HepG2 (cell line): ENCODE results near the gene PSMA7. TPM values are rescaled to one million over a fixed set of nuclear protein-coding genes. Genes with fewer than 3 reads are reported as not detected.

ENCODE experiments used
- ARNTL ChIP-seq: sonication (generic); formaldehyde crosslinking; IDR thresholded peaks from 2 replicates; pipeline ENCODE4 v1.4.0; 2020; ENCODE audit warnings: mild to moderate bottlenecking, missing genetic modification reagents
- BCL6 ChIP-seq: IDR thresholded peaks from 2 replicates; pipeline ENCODE4 v1.6.1; 2016; ENCODE audit warnings: missing genetic modification reagents, missing compliant biosample characterization
- CEBPG ChIP-seq: IDR thresholded peaks from 2 replicates; pipeline ENCODE4 v1.6.1; 2016
- IRF1 ChIP-seq: sonication (generic); formaldehyde crosslinking; IDR thresholded peaks from 2 replicates; pipeline ENCODE4 v1.4.0; 2020; ENCODE audit warnings: low read depth, mild to moderate bottlenecking, missing genetic modification reagents
- NFYC ChIP-seq: IDR thresholded peaks from 2 replicates; pipeline ENCODE4 v1.6.1; 2016; ENCODE audit warnings: missing genetic modification reagents, missing compliant biosample characterization
- NR3C1 ChIP-seq: sonication (generic); formaldehyde crosslinking; IDR thresholded peaks from 2 replicates; pipeline ENCODE4 v1.4.0; 2020; ENCODE audit warnings: missing genetic modification reagents
- SNAPC2 ChIP-seq: sonication (generic); formaldehyde crosslinking; IDR thresholded peaks from 2 replicates; pipeline ENCODE4 v1.8.1; 2022; ENCODE audit warnings: mild to moderate bottlenecking, missing genetic modification reagents
- SRSF4 ChIP-seq: fragments of 200-400 bp; formaldehyde crosslinking; IDR thresholded peaks from one replicate; pipeline ENCODE4 v1.6.1; 2018; ENCODE audit warnings: mild to moderate bottlenecking, low read depth, low read length, moderate library complexity; ENCODE audit not compliant: poor library complexity, severe bottlenecking
- ZC3H13 ChIP-seq: sonication (generic); formaldehyde crosslinking; IDR thresholded peaks from 2 replicates; pipeline ENCODE4 v1.8.1; 2023; ENCODE audit warnings: mild to moderate bottlenecking, missing genetic modification reagents, moderate library complexity
- ZMYM2 ChIP-seq: sonication (generic); formaldehyde crosslinking; IDR thresholded peaks from 2 replicates; pipeline ENCODE4 v1.8.0; 2022; ENCODE audit warnings: mild to moderate bottlenecking, missing genetic modification reagents
- ZNF512B ChIP-seq: sonication (generic); formaldehyde crosslinking; IDR thresholded peaks from 2 replicates; pipeline ENCODE4 v1.5.1; 2020; ENCODE audit warnings: missing genetic modification reagents, mild to moderate bottlenecking, borderline replicate concordance
- ZNF891 ChIP-seq: sonication (generic); formaldehyde crosslinking; IDR thresholded peaks from 2 replicates; pipeline ENCODE4 v1.5.0; 2020; ENCODE audit warnings: mild to moderate bottlenecking, missing genetic modification reagents
- polyA plus RNA-seq, 8 experiments: library from polyadenylated mRNA; depleted of rRNA in 3 of 8; stranded (reverse) in 7 of 8; unstranded in 1 of 8; fragments of >200 nt; fragmentation: Illumina TruSeq in 4 of 8; extraction: Trizol in 4 of 8; gene quantifications; 2 replicates each; pipeline versions ENCODE4 v1.2.1 to v1.2.3, GENCODE V29; 2011 to 2016; ENCODE audit warnings: low read depth in 4 of 8, missing spikeins in 1 of 8, mixed read lengths in 1 of 8; ENCODE audit not compliant: insufficient read depth in 1 of 8
- total RNA-seq, 5 experiments: library from RNA; depleted of rRNA; stranded (reverse); fragments of >200 nt; fragmentation: Illumina TruSeq; extraction: Trizol; gene quantifications; 2 replicates each; pipeline ENCODE4 v1.2.3, GENCODE V29; 2016; ENCODE audit warnings: low read depth in 1 of 5
- TF ChIP-seq, protein P1 (sequence below): sonication (generic); formaldehyde crosslinking; IDR thresholded peaks from 2 replicates; pipeline ENCODE4 v1.4.0; 2020; ENCODE audit warnings: mild to moderate bottlenecking, low read depth, missing genetic modification reagents
- TF ChIP-seq, protein P2 (sequence below): sonication (generic); formaldehyde crosslinking; IDR thresholded peaks from 2 replicates; pipeline ENCODE4 v1.8.0; 2022; ENCODE audit warnings: low read depth, missing genetic modification reagents
- TF ChIP-seq, protein P3 (sequence below): sonication (generic); formaldehyde crosslinking; IDR thresholded peaks from 2 replicates; pipeline ENCODE4 v1.5.0; 2020; ENCODE audit warnings: missing genetic modification reagents, mild to moderate bottlenecking, borderline replicate concordance
- TF ChIP-seq, protein P4 (sequence below): IDR thresholded peaks from 2 replicates; pipeline ENCODE4 v1.6.1; 2016; ENCODE audit warnings: low read depth, borderline replicate concordance
- TF ChIP-seq, protein P5 (sequence below), 2 experiments: IDR thresholded peaks; 2 replicates each; pipeline ENCODE4 v1.6.1; 2011 to 2012; ENCODE audit warnings: low read length in 2 of 2, borderline replicate concordance in 1 of 2, low read depth in 1 of 2, mild to moderate bottlenecking in 1 of 2, moderate library complexity in 1 of 2

PSMA7 gene
- total and polyA plus RNA-seq, 2 of the 13 experiments (the other 11 are each of a cell fraction or from before 2014, with no cell fraction given), result 531 to 631 TPM

DNA sequence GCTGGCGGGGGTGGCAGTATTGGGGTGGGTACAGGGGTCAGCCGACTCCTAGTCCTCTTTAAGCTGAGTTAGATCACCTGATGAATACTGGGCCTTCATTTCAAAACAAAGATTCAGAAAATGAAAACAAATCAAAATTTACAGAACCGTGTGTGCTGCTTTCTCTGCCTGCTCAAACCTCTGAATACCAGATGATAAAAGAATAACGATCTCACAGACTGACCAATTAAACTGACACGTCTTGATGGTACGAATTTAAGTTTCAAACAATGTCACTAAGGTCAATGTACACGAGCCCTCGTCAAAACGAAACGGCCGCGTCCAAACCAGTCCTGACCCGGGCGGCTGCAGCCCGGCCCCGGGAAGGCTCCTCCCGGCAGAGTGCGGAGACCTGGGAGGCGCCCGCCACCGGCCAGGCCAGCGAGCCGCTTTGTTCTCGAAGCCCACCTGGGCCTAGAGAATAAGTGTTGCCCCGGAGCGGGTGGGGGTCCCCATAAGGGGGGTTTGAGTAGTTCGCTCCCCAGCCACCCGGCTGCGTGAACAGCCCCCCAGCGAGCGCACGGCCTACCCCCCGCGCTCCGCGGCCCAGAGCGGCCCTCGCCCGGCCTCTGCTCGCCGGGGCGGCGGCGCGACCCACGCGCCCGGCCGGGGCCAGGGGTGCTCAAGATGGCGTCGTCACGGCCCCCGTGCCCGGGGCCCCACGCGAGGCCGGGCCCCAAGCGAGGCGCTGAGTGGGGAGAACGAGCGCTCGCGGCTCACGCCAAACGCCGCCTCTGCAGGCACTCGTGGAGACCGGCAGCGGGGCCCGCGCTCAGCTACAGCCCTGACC lies 728 bp downstream of the PSMA7 start (continued):
- TF ChIP-seq, protein P1, sequence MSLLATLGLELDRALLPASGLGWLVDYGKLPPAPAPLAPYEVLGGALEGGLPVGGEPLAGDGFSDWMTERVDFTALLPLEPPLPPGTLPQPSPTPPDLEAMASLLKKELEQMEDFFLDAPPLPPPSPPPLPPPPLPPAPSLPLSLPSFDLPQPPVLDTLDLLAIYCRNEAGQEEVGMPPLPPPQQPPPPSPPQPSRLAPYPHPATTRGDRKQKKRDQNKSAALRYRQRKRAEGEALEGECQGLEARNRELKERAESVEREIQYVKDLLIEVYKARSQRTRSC (CRISPR knock-in tag), result no peak
- TF ChIP-seq NR3C1 (CRISPR knock-in tag), result no peak
- TF ChIP-seq, protein P2, sequence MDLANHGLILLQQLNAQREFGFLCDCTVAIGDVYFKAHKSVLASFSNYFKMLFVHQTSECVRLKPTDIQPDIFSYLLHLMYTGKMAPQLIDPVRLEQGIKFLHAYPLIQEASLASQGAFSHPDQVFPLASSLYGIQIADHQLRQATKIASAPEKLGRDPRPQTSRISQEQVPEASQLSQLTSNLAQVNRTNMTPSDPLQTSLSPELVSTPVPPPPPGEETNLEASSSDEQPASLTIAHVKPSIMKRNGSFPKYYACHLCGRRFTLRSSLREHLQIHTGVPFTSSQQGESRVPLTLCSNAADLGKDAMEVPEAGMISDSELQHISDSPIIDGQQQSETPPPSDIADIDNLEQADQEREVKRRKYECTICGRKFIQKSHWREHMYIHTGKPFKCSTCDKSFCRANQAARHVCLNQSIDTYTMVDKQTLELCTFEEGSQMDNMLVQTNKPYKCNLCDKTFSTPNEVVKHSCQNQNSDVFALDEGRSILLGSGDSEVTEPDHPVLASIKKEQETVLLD (CRISPR knock-in tag), result no peak
- TF ChIP-seq SRSF4, result no peak
- no peak for TF ChIP-seq CEBPG (CRISPR knock-in tag)
- no peak for TF ChIP-seq ZNF891 (CRISPR knock-in tag)
- TF ChIP-seq ZNF512B (CRISPR knock-in tag), result no peak
- no peak for TF ChIP-seq IRF1 (CRISPR knock-in tag)
- no peak for TF ChIP-seq ZMYM2 (CRISPR knock-in tag)
- TF ChIP-seq ZC3H13 (CRISPR knock-in tag), result peak; percentile 5; the same call in 1 of the 2 replicates
- TF ChIP-seq, protein P3, sequence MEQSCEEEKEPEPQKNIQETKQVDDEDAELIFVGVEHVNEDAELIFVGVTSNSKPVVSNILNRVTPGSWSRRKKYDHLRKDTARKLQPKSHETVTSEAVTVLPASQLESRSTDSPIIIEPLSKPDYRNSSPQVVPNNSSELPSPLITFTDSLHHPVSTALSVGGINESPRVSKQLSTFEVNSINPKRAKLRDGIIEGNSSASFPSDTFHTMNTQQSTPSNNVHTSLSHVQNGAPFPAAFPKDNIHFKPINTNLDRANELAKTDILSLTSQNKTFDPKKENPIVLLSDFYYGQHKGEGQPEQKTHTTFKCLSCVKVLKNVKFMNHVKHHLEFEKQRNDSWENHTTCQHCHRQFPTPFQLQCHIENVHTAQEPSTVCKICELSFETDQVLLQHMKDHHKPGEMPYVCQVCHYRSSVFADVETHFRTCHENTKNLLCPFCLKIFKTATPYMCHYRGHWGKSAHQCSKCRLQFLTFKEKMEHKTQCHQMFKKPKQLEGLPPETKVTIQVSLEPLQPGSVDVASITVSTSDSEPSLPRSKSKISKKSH (CRISPR knock-in tag), result no peak
- no peak for TF ChIP-seq ARNTL (CRISPR knock-in tag)
- TF ChIP-seq NFYC, result no peak
- no peak for TF ChIP-seq SNAPC2 (CRISPR knock-in tag)
- TF ChIP-seq, protein P4, sequence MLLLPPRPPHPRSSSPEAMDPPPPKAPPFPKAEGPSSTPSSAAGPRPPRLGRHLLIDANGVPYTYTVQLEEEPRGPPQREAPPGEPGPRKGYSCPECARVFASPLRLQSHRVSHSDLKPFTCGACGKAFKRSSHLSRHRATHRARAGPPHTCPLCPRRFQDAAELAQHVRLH, result no peak
- no peak for TF ChIP-seq BCL6 (CRISPR knock-in tag)
- TF ChIP-seq, protein P5, sequence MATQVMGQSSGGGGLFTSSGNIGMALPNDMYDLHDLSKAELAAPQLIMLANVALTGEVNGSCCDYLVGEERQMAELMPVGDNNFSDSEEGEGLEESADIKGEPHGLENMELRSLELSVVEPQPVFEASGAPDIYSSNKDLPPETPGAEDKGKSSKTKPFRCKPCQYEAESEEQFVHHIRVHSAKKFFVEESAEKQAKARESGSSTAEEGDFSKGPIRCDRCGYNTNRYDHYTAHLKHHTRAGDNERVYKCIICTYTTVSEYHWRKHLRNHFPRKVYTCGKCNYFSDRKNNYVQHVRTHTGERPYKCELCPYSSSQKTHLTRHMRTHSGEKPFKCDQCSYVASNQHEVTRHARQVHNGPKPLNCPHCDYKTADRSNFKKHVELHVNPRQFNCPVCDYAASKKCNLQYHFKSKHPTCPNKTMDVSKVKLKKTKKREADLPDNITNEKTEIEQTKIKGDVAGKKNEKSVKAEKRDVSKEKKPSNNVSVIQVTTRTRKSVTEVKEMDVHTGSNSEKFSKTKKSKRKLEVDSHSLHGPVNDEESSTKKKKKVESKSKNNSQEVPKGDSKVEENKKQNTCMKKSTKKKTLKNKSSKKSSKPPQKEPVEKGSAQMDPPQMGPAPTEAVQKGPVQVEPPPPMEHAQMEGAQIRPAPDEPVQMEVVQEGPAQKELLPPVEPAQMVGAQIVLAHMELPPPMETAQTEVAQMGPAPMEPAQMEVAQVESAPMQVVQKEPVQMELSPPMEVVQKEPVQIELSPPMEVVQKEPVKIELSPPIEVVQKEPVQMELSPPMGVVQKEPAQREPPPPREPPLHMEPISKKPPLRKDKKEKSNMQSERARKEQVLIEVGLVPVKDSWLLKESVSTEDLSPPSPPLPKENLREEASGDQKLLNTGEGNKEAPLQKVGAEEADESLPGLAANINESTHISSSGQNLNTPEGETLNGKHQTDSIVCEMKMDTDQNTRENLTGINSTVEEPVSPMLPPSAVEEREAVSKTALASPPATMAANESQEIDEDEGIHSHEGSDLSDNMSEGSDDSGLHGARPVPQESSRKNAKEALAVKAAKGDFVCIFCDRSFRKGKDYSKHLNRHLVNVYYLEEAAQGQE (IDR thresholded peaks at IDR 0.05; ENCODE audit: borderline replicate concordance in 1 of 2, low read depth in 1 of 2, low read length in 2 of 2), result no peak
